HG03139 (cell line): Measurements from ENCODE around the gene JAKMIP3.
"Not testable (repeated sequence)": the region's sequence is repeated elsewhere in the genome, so short reads cannot be mapped to it uniquely, and the experiment has no call there.

Experiments
- ATAC-seq: cut with Tn5 transposase; IDR thresholded peaks from one replicate; pipeline ENCODE4 v1.9.1; 2021; ENCODE audit not compliant: unreplicated experiment

The JAKMIP3 gene

GRCh38 chr10:132064082-132064755, 1.5 kb upstream of the JAKMIP3 start:
- ATAC-seq: no peak

- ATAC-seq: no peak
Measured at GRCh38 chr10:132064771-132065437, 842 bp upstream of the JAKMIP3 start.

DNA sequence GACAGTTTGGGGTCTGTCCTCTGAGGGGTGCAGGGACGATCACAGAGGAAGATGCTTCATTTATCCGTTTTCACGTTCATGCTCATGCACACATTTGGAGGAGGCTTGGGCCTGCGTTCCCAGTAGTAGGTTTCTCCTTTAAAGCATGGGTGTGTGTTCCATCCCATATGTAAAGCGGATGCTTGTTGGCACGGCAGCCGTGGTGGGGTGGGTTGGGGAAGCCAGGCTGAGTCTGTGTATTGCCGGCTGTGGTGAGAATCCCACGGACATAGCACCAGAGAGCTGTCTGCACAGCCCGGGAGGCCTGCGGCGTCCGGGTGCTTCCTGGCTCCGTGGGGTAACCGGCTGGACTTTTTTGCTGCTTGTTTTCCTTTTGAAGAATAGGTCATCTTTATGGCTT, 440 bp downstream of the JAKMIP3 start:
- no peak for ATAC-seq

- ATAC-seq: no peak
Measured at GRCh38 chr10:132066812-132067211, 1.1 kb downstream of the JAKMIP3 start.

DNA sequence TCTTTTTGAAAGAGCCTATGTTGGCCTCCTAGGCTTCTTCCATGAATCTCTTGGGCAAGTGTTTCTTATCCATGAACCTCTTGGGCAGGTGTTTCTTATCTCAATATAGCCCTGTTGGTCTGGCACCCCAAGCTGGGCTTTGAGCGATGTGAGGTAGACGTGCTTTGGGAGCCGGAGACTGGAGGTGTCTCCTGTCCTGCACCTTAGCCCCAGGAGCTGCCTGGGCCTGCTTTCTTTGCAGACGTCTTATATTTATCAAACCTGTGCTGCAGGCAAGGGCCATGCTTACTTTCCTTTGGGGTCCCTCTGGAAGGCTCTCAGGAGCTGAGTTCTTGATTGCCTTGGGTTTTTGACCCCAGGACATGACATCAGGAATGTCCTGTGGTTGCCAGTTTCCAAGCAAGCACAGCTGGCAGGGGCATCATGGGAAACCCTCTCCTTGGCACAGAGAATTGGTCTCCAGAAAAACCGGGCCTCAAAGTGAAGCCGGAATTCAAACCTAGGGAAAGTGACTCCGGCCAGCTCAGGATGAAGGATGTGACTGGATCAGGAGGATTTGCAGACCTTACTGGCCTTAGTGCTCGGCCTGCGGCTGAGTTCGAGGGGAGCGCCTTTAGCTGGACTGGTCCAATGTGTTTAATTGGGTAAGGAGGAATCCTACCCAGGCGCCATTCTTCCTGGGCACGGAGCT, 2.8 kb downstream of the JAKMIP3 start:
- ATAC-seq: no peak

GRCh38 chr10:132069122-132069848, 3.5 kb downstream of the JAKMIP3 start:
- ATAC-seq: no peak

GRCh38 chr10:132069849-132070182, 4.1 kb downstream of the JAKMIP3 start:
- no peak for ATAC-seq

DNA sequence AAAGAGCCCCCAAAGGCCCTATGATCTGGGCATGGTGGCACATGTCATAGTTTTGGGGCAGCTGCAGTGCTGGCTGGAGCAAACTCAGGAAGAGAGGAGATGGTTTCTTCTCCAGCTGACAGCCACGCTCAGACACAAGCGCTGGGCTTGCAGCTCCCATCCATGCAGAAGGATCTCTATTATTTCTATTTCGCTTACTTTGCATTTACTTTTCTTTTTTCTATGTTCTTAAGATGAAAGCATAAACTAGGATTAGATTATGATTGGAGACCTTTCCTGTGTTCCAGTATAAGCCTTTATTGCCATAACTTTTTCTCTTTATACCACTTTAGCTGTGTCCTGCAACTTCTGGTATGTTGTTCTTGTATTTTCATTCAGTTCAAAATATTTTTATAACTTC, 5.0 kb downstream of the JAKMIP3 start:
- no peak for ATAC-seq

DNA sequence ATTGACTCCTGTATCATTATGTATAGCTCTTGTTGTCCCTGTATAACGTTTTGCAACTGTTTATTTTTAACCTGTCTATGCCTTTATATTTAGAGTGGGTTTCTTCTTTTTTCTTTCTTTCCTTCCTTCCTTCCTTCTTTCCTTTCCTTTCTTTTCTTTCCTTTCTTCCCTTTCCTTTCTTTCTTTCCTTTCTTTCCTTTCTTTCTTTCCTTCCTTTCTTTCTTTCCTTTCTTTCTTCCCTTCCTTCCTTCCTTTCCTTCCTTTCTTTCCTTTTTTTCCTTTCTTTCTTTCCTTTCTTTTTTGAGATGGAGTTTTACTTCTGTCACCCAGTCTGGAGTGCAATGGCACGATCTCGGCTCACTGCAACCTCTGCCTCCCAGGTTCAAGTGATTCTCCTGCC, 5.9 kb downstream of the JAKMIP3 start:
- no peak for ATAC-seq

DNA sequence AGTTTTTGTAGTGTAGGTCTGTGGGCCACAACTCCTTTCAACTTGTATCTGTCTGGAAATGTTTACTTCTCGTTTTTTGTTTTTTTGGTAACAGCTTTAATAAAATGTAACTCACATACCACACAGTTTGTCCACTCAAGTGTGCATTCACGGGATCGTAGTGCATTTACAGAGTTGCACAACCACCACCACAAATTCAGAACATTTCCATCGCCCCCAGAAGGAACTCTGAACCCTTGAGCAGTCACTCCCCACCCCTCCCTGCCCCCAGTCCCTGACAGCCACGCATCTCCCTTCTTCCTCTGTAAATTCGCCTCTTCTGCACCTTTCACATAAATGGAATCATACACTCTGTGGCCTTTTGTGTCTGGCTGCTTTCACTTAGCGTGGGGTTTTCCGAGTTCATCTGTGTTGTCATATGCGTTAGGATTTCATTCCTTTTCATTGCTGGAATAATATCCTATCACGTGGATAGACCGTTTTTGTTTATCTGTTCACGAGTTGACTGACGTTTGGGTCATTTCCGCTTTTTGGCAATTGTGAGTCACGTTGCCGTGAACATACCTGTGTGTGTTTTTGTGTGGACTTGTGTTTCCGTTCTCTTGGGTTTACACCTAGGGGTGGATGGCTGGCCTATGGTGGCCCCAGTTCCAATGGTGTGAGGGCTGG, 10.3 kb downstream of the JAKMIP3 start:
- no peak for ATAC-seq

DNA sequence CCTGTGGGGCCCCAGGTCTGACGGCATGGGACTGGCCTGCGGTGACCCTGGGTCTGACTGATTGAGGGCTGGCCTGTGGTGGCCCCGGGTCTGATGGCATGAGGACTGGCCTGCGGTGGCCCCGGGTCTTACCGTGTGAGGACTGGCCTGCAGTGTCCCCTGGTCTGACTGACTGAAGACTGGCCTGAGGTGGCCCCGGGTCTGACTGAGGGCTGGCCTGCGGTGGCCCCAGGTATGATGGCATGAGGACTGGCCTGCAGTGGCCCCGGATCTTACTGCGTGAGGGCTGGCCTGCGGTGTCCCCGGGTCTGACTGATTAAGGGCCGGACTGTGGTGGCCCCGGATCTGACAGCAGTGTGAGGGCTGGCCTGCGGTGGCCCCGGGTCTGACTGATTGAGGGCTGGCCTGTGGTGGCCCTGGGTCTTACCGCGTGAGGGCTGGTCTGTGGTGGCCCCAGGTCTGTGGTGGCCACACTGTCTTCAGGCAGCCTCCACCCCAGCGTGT, 10.9 kb downstream of the JAKMIP3 start:
- no peak for ATAC-seq

GRCh38 chr10:132077091-132077490, 11.3 kb downstream of the JAKMIP3 start:
- ATAC-seq: no peak

- ATAC-seq: no peak
Measured at GRCh38 chr10:132078746-132079345, 13.1 kb downstream of the JAKMIP3 start.

DNA sequence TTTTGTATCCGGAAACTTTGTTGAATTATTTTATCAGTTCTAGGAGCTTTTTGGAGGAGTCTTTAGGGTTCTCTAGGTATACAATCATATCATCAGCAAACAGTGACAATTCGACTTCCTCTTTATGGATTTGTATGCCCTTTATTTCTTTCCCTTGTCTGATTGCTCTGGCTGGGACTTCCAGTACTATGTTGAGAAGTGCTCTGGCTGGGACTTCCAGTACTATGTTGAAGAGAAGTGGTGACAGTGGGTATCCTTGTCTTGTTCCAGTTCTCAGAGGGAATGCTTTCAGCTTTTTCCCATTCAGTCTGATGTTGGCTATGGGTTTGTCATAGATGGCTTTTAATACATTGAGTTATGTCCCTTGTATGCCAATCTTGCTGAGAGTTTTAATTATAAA, 18.6 kb downstream of the JAKMIP3 start:
- ATAC-seq: not testable (repeated sequence)

DNA sequence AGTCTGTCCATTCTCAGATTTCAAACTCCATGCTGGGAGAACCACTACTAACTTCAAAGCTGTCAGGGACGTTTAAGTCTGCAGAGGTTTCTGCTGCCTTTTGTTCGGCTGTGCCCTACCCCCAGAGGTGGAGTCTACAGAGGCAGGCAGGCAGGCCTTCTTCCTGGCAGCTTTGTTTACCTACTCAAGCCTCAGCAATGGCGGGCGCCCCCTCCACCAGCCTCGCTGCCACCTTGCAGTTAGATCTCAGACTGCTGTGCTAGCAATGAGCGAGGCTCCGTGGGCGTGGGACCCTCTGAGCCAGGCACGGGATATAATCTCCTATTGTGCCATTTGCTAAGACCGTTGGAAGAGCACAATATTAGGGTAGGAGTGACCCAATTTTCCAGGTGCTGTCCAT, 27.5 kb downstream of the JAKMIP3 start:
- ATAC-seq: not testable (repeated sequence)

DNA sequence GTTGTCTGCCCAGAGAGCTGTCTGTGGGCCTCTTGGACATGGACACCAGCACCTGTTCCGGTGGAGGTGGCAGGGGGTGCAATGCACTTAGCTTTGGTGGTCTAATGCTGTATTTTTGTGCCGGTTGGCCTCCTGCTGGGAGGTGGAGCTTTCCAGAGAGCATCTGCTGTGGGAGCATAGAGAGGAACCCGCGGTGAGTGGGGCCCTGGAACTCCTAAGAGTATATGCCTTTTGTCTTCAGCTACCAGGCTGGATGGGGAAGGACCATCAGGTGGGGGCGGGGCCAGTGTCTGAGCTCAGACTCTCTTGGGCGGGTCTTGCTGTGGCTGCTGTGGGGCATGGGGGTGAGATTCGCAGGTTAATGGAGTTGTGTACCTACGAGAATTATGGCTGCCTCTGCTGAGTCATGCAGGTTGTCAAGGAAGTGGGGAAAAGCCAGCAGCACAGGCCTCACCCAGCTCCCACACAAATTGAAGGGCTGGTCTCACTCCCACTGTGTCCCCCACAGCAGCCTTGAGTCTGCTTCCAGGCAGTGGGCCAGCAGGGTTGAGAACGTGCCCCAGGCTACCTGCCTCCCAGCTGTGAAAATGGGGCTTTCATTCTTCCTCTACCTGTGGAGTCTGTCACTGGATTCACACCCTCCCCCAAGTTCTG, 29.0 kb downstream of the JAKMIP3 start:
- ATAC-seq: no peak

DNA sequence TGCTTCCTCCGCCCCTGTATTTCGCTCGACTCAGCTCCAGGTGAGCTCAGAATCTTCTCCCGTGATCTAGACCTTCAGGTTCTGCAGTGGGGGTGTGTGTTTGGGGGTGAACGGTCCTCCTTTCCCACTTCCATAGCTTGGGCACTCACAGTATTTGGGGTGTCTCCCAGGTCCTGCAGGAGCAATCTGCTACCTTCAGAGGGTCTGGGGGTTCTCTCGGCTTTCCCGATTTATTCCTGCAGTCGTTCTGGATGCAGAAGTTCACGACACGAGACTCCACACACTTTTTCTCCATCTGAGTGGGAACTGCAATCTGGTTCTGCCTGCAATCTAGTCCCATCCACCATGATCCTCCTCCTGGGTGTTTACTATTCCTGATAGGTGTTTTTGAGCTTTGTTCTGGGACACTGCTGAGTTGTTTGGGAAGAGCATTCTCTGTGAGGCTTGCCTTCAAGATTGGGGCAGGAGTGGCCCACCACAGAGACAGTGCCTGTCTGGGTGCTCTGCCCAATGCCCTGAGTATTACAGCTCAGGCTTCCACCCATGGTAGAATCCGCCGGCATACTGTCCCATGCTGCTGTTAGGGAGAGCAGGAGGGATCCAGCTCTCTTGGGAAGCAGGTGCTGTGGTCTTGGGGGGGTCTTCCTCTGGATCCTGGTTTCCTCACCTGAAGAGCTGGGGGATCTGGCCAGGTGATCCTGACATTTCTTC, 29.8 kb downstream of the JAKMIP3 start:
- ATAC-seq: no peak

GRCh38 chr10:132096223-132096622, 30.5 kb downstream of the JAKMIP3 start:
- ATAC-seq: no peak

DNA sequence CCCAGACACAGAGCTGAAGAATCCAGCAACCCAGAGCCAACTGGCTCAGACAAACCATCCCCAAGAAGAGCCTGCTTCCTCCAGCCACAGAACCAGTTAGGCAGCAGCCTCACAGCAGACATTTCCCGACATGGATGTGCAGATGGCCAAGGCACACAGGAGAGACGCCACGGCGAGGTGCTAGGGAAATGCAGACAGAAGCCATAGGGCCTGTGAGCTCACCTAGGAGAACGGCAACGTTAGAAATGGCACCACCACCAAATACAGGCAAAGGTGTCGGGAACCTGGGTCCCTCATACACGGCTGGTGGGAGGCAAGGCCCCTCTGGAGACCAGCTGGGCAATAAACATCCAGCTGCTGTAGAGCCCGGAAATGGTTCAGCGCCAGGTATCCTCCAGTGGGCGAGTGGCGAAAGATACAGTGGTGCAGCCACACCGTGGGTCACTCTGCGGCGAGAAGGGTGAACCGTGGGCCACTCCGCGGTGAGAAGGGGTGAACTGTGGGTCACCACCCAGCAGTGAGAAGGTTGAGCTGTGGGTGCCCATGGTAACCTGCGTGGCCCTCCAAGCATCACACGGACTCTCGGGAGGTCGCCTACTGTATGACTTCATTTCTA, 31.2 kb downstream of the JAKMIP3 start:
- no peak for ATAC-seq
